ENCODE results near the gene TIMD4. TPM values are rescaled to one million over a fixed set of nuclear protein-coding genes. Genes with fewer than 3 reads are reported as not detected.

The TIMD4 gene
- total RNA-seq, 1 donor from 2014 or later, result not detected

DNA sequence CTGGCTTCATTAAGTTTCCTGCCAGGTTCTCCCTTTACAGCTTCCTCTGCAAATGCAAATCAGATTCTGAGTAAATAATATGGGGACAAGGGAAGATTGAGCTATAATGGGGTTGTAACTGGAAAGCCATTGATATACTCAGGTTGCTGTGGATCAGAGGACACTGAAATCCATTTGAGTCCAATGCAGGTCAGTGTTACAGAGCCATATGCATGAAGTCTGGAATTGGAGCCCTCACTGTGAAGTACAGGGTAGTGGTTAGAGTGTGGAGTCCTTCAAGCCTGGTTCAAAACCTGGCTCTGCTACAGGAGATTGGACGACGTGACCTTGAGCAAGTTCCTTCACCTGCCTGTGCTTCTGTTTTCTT is 48.7 kb downstream of the TIMD4 start:
- Mint-ChIP-seq H3K4me3 (no peak overlapping the region), H3K27ac (no peak overlapping the region)
- H4K20me1 ChIP-seq (ENCODE audit: low read depth), result no peaks in the 10 kb centered on the region

DNA sequence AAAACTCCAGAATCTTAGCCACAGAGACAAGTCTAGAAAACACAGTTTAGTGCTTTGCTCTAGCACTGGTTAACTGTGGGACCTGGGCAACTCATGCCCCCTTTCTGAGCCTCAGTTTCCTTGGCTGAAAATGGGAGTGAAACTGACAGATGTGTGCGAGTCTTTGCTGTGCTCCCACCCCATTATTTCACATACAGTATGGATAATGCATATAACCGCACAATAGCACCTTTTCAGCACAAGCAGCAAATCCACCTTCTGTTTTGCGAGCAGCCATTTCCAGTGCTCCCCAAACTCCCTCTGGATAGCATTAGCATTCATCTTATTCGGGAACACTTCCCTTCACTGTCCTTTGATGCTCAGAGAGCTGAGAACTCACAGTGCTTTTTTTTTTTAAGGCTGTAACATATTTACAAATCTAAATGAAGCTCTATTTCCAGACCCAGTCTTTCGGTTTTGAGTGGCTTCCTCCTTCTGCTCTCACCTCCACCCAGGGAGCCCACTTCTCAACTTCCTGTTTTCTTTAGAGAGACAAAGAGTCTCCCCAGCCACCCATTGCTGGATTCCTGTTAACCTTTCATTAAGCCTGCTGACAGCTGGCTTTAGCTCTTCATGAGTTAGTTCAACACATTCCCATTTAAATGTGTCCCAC is 49.2 kb downstream of the TIMD4 start:
- no peak for TF ChIP-seq EZH2 (IDR thresholded peaks at IDR 0.05)
- TF ChIP-seq, protein P1, sequence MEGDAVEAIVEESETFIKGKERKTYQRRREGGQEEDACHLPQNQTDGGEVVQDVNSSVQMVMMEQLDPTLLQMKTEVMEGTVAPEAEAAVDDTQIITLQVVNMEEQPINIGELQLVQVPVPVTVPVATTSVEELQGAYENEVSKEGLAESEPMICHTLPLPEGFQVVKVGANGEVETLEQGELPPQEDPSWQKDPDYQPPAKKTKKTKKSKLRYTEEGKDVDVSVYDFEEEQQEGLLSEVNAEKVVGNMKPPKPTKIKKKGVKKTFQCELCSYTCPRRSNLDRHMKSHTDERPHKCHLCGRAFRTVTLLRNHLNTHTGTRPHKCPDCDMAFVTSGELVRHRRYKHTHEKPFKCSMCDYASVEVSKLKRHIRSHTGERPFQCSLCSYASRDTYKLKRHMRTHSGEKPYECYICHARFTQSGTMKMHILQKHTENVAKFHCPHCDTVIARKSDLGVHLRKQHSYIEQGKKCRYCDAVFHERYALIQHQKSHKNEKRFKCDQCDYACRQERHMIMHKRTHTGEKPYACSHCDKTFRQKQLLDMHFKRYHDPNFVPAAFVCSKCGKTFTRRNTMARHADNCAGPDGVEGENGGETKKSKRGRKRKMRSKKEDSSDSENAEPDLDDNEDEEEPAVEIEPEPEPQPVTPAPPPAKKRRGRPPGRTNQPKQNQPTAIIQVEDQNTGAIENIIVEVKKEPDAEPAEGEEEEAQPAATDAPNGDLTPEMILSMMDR (IDR thresholded peaks at IDR 0.05), result no peak
- TF ChIP-seq EZH2phosphoT487 (IDR thresholded peaks at IDR 0.05), result no peak
- Histone ChIP-seq H3K9ac (no peak overlapping the region), H3F3A (ENCODE audit: low read depth) (peaks cover 14% of the 10 kb centered on the region), H3K4me2 (peak overlapping the region; percentile 37), H2AFZ (replicated peaks) (peak overlapping the region; percentile 85), H3K27me3 (peaks cover 9% of the 10 kb centered on the region), H3K4me3 (no peak overlapping the region), H3K79me2 (ENCODE audit: low read depth) (no peaks in the 10 kb centered on the region), H3K9me3 (ENCODE audit: low read depth) (no peaks in the 10 kb centered on the region), H3K4me1 (peaks cover 16% of the 10 kb centered on the region), H4K20me1 (ENCODE audit: low read depth) (no peaks in the 10 kb centered on the region), H3K27ac (no peak overlapping the region), H3K36me3 (no peaks in the 10 kb centered on the region)
- no peak overlapping the region for H3K27ac Mint-ChIP-seq
- no peaks in the 10 kb centered on the region for H3K36me3 Mint-ChIP-seq
- peaks cover 5% of the 10 kb centered on the region for H3K4me1 Mint-ChIP-seq
- H3K27me3 Mint-ChIP-seq (ENCODE audit: insufficient read depth, low read depth), result peaks cover 4% of the 10 kb centered on the region
- no peaks in the 10 kb centered on the region for H3K9me3 Mint-ChIP-seq
- peak; percentile 49 for DNase-seq (ENCODE audit: low spot score)
- H3K4me3 Mint-ChIP-seq, result no peak overlapping the region

More for the DNA sequence above, 48.7 kb downstream of the TIMD4 start:
- no peaks in the 10 kb centered on the region for H3K79me2 ChIP-seq (ENCODE audit: low read depth)
- TF ChIP-seq, protein P1 (IDR thresholded peaks at IDR 0.05), result no peak
- TF ChIP-seq EZH2 (IDR thresholded peaks at IDR 0.05) (no peak), EZH2phosphoT487 (IDR thresholded peaks at IDR 0.05) (no peak)
- peak overlapping the region; percentile 85 for H2AFZ ChIP-seq (replicated peaks)
- no peaks in the 10 kb centered on the region for H3K36me3 Mint-ChIP-seq
- H3K9ac ChIP-seq, result no peak overlapping the region
- H3K4me3 ChIP-seq, result no peak overlapping the region
- H3K9me3 Mint-ChIP-seq, result no peaks in the 10 kb centered on the region
- H3K4me2 ChIP-seq, result peak overlapping the region; percentile 37
- H3K4me1 Mint-ChIP-seq, result peaks cover 5% of the 10 kb centered on the region
- H3K9me3 ChIP-seq (ENCODE audit: low read depth), result no peaks in the 10 kb centered on the region
- H3K4me1 ChIP-seq, result peaks cover 16% of the 10 kb centered on the region
- no peak overlapping the region for H3K27ac ChIP-seq
- H3K27me3 Mint-ChIP-seq (ENCODE audit: insufficient read depth, low read depth), result peaks cover 3% of the 10 kb centered on the region
- H3K27me3 ChIP-seq, result peaks cover 9% of the 10 kb centered on the region
- no peaks in the 10 kb centered on the region for H3K36me3 ChIP-seq
- peaks cover 14% of the 10 kb centered on the region for H3F3A ChIP-seq (ENCODE audit: low read depth)
- DNase-seq (ENCODE audit: low spot score), result no peak

DNA sequence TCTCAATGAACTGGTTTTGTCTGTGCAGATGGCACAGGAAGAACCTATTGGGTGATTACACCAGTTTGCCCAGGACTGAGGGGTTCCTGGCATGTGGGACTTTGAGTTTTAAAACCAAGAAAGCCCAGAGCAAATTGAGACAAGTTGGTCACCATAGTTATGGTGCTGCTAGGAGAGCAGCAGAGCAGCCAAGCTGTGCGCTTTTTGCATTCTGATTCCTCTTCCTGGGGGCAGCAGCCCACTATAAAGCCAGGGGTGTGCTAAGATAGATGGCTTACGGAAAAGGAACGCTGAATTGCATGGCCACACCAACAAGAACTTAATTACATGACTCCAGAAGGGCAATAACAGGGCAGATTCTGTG is 49.7 kb downstream of the TIMD4 start:
- Histone ChIP-seq H3K9me3 (ENCODE audit: low read depth) (no peaks in the 10 kb centered on the region), H3F3A (ENCODE audit: low read depth) (peaks cover 14% of the 10 kb centered on the region), H3K27ac (no peak overlapping the region), H3K9ac (no peak overlapping the region), H3K4me2 (no peak overlapping the region), H3K4me3 (no peak overlapping the region), H3K79me2 (ENCODE audit: low read depth) (no peaks in the 10 kb centered on the region), H4K20me1 (ENCODE audit: low read depth) (no peaks in the 10 kb centered on the region), H2AFZ (replicated peaks) (peak overlapping the region; percentile 85), H3K27me3 (peaks cover 9% of the 10 kb centered on the region), H3K4me1 (peaks cover 16% of the 10 kb centered on the region), H3K36me3 (no peaks in the 10 kb centered on the region)
- no peak for DNase-seq (ENCODE audit: low spot score)
- no peak overlapping the region for H3K4me3 Mint-ChIP-seq
- no peaks in the 10 kb centered on the region for H3K36me3 Mint-ChIP-seq
- TF ChIP-seq EZH2 (IDR thresholded peaks at IDR 0.05) (no peak), EZH2phosphoT487 (IDR thresholded peaks at IDR 0.05) (no peak)
- no peaks in the 10 kb centered on the region for H3K9me3 Mint-ChIP-seq
- H3K27ac Mint-ChIP-seq, result no peak overlapping the region
- H3K4me1 Mint-ChIP-seq, result peaks cover 5% of the 10 kb centered on the region
- peaks cover 4% of the 10 kb centered on the region for H3K27me3 Mint-ChIP-seq (ENCODE audit: insufficient read depth, low read depth)

DNA sequence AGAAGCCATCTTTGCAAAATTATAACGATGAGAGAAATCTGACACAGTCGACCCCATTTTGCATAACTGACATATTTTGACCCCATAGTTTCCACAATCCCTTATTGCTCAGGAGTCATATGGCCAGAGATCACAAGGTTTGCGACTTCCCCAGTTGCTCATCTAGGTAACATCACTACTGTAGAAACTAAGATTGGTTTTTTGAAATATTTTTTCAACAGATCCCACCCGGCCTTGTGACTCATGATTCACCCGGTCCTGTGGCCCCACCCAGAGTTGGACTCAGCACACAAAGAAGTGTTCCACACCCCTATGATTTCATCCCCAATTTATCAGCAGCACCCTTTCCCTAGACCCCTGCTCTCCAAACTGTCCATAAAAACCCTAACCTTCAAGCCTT is 50.2 kb downstream of the TIMD4 start:
- Histone ChIP-seq H4K20me1 (ENCODE audit: low read depth) (no peaks in the 10 kb centered on the region), H3K27ac (no peak overlapping the region), H3K36me3 (no peaks in the 10 kb centered on the region), H3K79me2 (ENCODE audit: low read depth) (no peaks in the 10 kb centered on the region), H3K4me3 (no peak overlapping the region), H3F3A (ENCODE audit: low read depth) (peaks cover 14% of the 10 kb centered on the region), H3K9me3 (ENCODE audit: low read depth) (no peaks in the 10 kb centered on the region), H3K4me1 (peaks cover 16% of the 10 kb centered on the region), H2AFZ (replicated peaks) (no peak overlapping the region), H3K4me2 (no peak overlapping the region), H3K9ac (no peak overlapping the region), H3K27me3 (peaks cover 9% of the 10 kb centered on the region)
- Mint-ChIP-seq H3K4me3 (no peak overlapping the region), H3K4me1 (peaks cover 5% of the 10 kb centered on the region), H3K36me3 (no peaks in the 10 kb centered on the region), H3K9me3 (no peaks in the 10 kb centered on the region), H3K27me3 (ENCODE audit: insufficient read depth, low read depth) (peaks cover 6% of the 10 kb centered on the region), H3K27ac (no peak overlapping the region)
- no peak for DNase-seq (ENCODE audit: low spot score)
- no peak for TF ChIP-seq EZH2phosphoT487 (IDR thresholded peaks at IDR 0.05)
- no peak for TF ChIP-seq EZH2 (IDR thresholded peaks at IDR 0.05)
- TF ChIP-seq, protein P1 (IDR thresholded peaks at IDR 0.05), result no peak

Measured in neural progenitor cell (in vitro differentiated cells).